ENCODE results near the gene ZSCAN32.

The ZSCAN32 gene

DNA sequence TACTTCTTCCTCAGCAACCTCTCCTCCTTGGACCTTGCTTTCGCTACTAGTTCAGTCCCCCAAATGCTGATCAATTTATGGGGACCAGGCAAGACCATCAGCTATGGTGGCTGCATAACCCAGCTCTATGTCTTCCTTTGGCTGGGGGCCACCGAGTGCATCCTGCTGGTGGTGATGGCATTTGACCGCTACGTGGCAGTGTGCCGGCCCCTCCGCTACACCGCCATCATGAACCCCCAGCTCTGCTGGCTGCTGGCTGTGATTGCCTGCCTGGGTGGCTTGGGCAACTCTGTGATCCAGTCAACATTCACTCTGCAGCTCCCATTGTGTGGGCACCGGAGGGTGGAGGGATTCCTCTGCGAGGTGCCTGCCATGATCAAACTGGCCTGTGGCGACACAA, 44.7 kb downstream of the ZSCAN32 start:
- Histone ChIP-seq H3K27me3 (ENCODE audit: insufficient read depth, poor library complexity, severe bottlenecking) (no peaks in the 10 kb centered on the region), H3K27ac (replicated peaks) (no peak overlapping the region), H3K4me3 (replicated peaks; ENCODE audit: insufficient read depth, low read length) (no peak overlapping the region)
- TF ChIP-seq CTCF (IDR thresholded peaks at IDR 0.05; ENCODE audit: insufficient read depth, low read length) (no peak), GABPA (IDR thresholded peaks at IDR 0.05; ENCODE audit: low read depth) (no peak), SPI1 (IDR thresholded peaks at IDR 0.05; ENCODE audit: borderline replicate concordance, low read depth) (no peak), POLR2AphosphoS5 (IDR thresholded peaks at IDR 0.05; ENCODE audit: low read depth) (no peak)
- TF ChIP-seq, protein P1, sequence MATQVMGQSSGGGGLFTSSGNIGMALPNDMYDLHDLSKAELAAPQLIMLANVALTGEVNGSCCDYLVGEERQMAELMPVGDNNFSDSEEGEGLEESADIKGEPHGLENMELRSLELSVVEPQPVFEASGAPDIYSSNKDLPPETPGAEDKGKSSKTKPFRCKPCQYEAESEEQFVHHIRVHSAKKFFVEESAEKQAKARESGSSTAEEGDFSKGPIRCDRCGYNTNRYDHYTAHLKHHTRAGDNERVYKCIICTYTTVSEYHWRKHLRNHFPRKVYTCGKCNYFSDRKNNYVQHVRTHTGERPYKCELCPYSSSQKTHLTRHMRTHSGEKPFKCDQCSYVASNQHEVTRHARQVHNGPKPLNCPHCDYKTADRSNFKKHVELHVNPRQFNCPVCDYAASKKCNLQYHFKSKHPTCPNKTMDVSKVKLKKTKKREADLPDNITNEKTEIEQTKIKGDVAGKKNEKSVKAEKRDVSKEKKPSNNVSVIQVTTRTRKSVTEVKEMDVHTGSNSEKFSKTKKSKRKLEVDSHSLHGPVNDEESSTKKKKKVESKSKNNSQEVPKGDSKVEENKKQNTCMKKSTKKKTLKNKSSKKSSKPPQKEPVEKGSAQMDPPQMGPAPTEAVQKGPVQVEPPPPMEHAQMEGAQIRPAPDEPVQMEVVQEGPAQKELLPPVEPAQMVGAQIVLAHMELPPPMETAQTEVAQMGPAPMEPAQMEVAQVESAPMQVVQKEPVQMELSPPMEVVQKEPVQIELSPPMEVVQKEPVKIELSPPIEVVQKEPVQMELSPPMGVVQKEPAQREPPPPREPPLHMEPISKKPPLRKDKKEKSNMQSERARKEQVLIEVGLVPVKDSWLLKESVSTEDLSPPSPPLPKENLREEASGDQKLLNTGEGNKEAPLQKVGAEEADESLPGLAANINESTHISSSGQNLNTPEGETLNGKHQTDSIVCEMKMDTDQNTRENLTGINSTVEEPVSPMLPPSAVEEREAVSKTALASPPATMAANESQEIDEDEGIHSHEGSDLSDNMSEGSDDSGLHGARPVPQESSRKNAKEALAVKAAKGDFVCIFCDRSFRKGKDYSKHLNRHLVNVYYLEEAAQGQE (IDR thresholded peaks at IDR 0.05; ENCODE audit: insufficient replicate concordance, low read depth), result no peak
- no peak for DNase-seq (ENCODE audit: low read depth in 1 of 2, low spot score in 1 of 2)

GRCh38 chr16:3355589-3355988, 45.2 kb downstream of the ZSCAN32 start, which contains the start of gene OR2C1:
OR2C1 (plus strand) TSS chr16:3355889; CDS start chr16:3355941, 52 bp downstream.
- no peaks in the 10 kb centered on the region for H3K27me3 ChIP-seq (ENCODE audit: insufficient read depth, poor library complexity, severe bottlenecking)
- TF ChIP-seq GABPA (IDR thresholded peaks at IDR 0.05; ENCODE audit: low read depth) (no peak), SPI1 (IDR thresholded peaks at IDR 0.05; ENCODE audit: borderline replicate concordance, low read depth) (no peak), POLR2AphosphoS5 (IDR thresholded peaks at IDR 0.05; ENCODE audit: low read depth) (no peak), CTCF (IDR thresholded peaks at IDR 0.05; ENCODE audit: insufficient read depth, low read length) (no peak)
- TF ChIP-seq, protein P1 (IDR thresholded peaks at IDR 0.05; ENCODE audit: insufficient replicate concordance, low read depth), result no peak
- DNase-seq (ENCODE audit: low read depth in 1 of 2, low spot score in 1 of 2), result no peak

DNA sequence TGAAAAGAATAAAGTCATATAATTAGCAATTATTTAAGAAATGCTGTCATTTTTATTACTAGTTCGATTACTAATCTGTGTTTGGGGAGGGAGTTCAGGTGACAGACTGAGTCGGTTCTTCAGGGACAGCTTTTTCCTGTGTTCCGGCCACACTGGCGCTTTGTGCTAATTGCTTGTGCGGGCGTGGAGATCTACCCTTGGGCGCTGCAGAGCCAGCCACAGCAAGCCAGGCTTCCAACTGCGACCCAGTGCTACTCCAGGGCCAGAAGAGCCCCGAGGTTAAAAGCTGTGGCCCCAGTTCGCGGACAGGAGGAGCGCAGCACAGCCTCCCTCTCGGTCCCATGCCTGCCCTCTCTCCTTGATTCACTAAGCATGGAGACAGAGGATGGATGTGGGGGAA, 51.6 kb downstream of the ZSCAN32 start:
- DNase-seq (ENCODE audit: low read depth in 1 of 2, low spot score in 1 of 2), result no peak

More at GRCh38 chr16:3355589-3355988, 45.2 kb downstream of the ZSCAN32 start, which contains the start of gene OR2C1:
- no peak within 1 kb of the TSS for H3K4me3 ChIP-seq (replicated peaks; ENCODE audit: insufficient read depth, low read length)
- no peak within 1 kb of the TSS for H3K27ac ChIP-seq (replicated peaks)

More for the DNA sequence above, 51.6 kb downstream of the ZSCAN32 start:
- H3K27me3 ChIP-seq (ENCODE audit: insufficient read depth, poor library complexity, severe bottlenecking), result no peaks in the 10 kb centered on the region
- no peak overlapping the region for H3K4me3 ChIP-seq (replicated peaks; ENCODE audit: insufficient read depth, low read length)
- H3K27ac ChIP-seq (replicated peaks), result no peak overlapping the region
- TF ChIP-seq CTCF (IDR thresholded peaks at IDR 0.05; ENCODE audit: insufficient read depth, low read length) (no peak), GABPA (IDR thresholded peaks at IDR 0.05; ENCODE audit: low read depth) (no peak), SPI1 (IDR thresholded peaks at IDR 0.05; ENCODE audit: borderline replicate concordance, low read depth) (no peak), POLR2AphosphoS5 (IDR thresholded peaks at IDR 0.05; ENCODE audit: low read depth) (no peak)
- TF ChIP-seq, protein P1 (IDR thresholded peaks at IDR 0.05; ENCODE audit: insufficient replicate concordance, low read depth), result no peak
